ENCODE data around the gene MED8.
"Not testable (repeated sequence)": the region's sequence is repeated elsewhere in the genome, so short reads cannot be mapped to it uniquely, and the experiment has no call there.

MED8 gene

DNA sequence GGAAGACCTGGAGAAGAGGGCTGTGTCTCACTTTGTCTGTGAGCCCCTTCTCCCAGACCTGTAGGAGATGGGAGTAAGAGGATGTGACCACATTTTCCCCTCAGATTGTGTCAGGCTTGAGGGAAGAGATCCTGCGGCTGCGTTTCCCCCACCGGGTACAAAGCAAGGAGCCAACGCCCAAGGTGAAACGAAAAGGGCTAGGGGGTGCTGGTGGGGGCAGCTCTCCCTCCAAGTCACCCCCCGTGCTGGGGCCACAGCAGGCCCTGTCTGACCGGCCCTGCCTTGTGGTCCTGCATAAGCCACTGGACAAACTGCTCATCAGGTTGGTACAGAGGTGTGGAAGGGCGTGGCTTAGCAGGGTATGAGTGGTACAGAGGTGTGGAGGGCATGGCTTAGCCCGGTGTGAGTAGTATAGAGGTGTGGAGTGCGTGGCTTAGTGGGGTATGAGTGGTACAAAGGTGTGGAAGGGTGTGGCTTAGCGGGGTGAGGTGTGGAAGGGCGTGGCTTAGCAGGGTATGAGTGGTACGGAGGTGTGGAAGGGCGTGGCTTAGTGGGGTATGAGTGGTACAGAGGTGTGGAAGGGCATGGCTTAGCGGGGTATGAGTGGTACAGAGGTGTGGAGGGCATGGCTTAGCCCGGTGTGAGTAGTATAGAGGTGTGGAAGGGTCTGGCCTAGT is 33.5 kb upstream of the MED8 start:
- in situ Hi-C loops (cut with MboI; ENCODE audit: low sequenced_read_pairs) = no loop called here

DNA sequence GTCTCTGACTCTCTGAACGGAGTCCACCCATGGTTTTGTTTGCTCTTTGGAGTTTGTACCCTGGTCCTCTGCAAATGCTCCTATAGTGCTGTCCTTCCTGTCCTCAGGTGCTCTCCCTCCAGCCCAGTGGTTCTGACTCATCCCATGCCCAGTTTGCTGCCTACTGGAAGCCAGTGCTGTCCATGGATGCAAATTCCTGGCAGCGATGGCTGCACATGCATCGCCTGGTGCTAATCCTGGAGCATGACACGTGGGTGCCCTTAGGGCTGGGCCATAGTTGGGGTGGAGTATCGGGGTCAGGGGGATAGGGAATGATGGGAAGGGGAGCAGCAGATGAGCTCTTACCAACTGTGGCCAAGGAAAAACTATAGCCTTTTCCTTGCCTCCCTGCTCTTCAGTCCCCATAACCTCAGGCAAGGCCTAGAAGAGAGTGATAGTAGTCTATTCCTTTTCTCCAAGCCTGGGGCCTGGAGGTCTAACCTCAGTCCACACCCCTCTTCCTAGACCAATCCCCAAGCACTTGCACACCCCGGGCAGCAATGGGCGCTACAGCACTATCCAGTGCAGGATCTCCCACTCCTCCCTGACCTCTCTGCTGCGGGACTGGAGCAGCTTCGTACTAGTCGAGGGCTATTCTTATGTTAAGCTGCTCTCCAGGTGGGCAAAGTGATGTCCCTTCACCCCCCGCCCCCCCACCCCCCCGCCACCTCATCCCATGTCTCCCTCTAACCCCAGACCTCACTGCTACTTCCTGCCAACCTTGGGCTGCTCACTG is 32.6 kb upstream of the MED8 start:
- in situ Hi-C loops (cut with MboI; ENCODE audit: low sequenced_read_pairs) = no loop called here

DNA sequence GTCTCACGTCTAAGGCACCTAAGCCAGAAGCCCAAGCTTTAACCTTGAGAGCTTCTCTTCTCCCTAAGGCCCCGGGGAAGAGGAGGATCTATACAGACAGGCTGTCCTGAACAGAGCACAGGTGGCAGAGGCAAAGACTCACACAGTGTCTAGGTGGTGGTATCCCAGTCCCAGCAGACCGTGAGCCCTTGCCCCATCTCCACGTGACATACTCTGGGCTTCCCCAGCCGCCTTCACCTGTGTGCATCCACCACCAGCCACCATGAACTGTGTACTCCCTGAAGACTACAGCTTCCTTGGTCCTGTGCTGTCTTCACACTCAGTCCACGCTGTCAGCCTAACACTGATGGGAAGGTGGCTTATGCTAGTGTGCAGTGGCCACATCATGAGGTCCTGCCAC is 31.8 kb upstream of the MED8 start:
- in situ Hi-C loops (cut with MboI; ENCODE audit: low sequenced_read_pairs) = no loop called here

DNA sequence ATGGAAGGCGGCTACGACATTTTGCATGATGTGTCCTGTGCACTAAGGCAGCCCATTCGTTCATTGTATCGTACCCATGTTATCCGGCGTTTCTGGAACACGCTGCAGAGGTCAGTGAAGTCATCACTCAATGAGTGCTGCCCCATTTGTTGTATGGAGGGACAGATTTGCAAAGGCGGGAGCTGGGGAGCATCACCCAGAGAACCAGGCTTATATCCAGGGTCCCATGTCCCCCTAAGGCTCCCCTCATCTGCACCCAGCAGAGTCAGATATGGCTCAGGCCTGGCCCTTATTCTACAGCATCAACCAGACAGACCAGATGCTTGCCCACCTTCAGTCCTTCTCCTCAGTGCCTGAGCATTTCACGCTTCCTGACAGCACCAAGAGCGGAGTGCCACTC is 31.3 kb upstream of the MED8 start:
- in situ Hi-C loops (cut with MboI; ENCODE audit: low sequenced_read_pairs) = no loop called here

DNA sequence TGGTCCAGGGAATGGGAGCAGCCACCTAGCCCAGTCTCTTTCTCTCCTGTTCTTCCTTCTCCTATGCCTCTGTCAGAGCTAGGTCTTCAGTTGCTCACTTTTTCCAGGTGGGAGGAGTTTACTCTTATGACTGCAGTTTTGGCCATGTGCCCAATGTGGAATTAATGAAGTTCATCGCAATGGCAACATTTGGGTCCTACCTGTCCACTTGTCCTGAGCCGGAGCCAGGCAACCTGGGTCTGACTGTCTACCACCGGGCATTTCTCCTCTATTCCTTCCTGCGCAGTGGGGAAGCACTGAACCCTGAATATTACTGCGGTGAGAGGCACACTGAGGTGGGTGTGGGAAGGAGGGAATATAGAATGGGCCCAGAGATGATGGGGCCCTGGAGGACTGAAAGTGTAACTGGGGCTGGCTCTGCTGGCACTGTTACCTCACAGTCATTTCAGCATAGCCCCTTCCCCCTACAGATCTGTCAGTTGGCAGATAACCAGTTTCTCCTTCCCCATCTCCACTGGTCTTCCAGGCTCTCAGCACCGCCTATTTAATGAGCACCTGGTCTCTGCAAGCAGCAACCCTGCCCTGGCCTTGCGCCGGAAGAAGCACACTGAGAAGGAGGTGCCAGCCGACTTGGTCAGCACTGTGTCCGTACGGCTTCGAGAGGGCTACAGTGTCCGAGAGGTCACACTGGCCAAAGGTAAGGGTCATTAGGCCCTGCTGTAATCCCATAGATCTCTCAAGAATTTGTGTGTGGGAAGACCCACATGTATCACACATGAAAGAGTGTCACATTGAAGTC is 30.2 kb upstream of the MED8 start:
- in situ Hi-C loops (cut with MboI; ENCODE audit: low sequenced_read_pairs) = no loop called here

DNA sequence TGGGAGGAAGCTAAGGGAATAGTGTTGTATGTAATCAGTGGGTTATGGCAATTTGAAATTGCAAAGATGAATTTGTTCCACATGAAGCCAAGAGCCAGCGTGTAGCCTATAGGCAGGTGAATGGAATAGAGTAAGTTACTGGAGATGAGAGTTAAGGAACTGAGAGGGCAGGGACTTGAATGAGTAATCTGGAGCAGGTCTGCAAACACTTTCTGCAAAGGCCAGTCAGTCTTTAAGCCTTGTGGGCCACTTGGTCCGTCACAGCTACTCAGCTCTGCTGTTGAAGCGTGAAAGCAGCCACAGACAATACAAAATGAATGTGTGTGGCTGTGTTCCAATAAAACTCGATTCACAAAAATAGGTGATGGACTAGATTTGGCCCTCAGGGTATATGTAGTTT is 29.3 kb upstream of the MED8 start:
- in situ Hi-C loops (cut with MboI; ENCODE audit: low sequenced_read_pairs) = no loop called here

DNA sequence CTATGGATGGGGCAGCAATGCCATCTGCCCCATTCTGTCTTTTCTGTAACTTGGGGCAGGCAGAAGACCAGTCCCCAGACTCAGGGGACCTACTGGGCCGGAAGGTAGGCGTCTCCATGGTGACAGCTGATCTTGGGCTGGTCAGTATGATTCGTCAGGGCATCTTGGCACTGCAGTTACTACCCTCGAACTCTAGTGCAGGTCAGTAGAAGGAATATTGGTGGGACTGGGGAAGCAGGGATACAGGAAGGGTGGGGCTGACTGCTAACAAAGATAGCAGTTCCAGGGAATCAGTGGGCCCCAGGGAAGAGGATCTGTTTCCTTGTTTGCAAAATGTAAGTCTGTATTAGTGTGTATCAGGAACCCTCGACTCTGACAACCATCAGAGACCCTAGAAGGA is 26.3 kb upstream of the MED8 start:
- in situ Hi-C loops (cut with MboI; ENCODE audit: low sequenced_read_pairs) = no loop called here

DNA sequence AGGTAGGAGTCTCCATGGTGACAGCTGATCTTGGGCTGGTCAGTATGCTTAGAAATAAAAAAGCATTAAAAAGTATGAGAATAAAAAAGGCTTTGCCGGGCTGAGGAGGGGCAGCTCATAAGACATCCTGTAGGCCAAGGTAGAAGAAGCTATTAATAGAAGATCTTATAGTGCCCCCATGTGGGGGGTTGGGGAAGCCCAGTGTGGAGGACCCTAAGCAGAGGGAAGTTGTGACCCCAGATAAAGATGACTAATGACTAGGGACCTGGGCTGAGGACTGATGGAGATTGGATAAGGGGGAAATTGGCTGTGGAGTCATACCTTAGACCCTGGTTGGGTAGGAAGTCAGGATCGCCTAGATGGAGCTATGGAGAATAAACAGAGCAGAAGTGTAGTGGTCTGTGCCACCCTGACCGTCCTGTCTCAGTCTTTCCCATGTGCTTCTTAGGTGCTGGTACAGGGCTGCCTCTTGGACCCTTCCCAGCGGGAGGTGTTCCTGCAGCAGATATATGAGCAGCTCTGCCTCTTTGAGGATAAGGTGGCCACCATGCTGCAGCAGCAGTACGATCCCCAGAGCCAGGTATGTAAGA is 25.1 kb upstream of the MED8 start:
- in situ Hi-C loops (cut with MboI; ENCODE audit: low sequenced_read_pairs) = no loop called here

DNA sequence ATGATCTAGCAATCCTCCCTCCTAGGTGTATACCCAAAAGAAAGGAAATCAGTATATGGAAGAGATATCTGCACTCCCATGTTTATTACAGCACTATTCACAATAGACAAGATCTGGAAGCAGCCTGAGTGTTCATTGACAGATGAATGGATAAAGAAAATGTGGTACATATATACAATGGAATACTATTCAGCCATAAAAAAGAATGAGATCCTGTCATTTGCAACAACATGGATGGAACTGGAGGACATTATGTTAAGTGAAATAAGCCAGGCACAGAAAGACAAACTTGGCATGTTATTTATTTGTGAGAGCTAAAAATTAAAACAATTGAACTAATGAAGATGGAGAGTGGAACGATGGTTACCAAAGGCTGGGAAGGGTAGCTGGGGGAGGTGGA is 23.8 kb upstream of the MED8 start:
- in situ Hi-C loops (cut with MboI; ENCODE audit: low sequenced_read_pairs) = not testable (repeated sequence)

DNA sequence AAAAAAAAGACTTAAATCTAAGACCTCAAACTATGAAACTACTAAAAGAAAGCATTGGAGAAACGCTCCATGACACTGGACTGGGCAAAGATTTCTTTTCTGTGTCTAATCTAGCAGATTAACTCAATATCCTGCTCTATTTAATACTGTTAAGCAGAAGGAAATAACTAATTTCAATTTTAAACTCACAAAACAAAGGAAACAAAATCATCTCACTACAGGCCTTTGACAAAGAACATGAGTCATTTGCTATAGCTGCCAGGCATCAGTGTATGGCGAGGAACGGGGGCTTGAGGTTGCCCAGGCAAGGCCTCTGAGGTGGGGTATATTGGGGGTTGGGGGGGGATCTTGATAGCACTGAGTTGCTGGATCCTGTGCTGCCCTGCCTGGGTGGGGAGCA is 21.0 kb upstream of the MED8 start:
- in situ Hi-C loops (cut with MboI; ENCODE audit: low sequenced_read_pairs) = no loop called here

DNA sequence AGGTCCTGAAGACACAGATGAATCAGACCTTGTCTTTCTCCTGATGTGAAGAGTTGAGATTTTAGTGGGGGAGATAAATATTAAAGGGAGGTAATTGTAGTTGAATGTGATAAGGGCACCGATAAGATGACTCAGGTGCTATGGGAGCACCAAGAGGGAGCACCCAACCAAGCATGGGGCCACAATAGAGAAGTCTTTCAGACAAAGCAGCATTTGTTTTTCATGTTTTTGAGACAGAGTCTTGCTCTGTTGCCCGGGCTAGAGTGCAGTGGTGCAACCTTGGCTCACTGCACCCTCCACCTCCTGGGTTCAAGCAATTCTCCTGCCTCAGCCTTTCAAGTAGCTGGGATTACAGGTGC is 16.3 kb upstream of the MED8 start:
- in situ Hi-C loops (cut with MboI; ENCODE audit: low sequenced_read_pairs) = loop anchor here (10.0 kb wide), 1 partner anchor 171 kb away; no protein-coding TSS in a partner anchor

DNA sequence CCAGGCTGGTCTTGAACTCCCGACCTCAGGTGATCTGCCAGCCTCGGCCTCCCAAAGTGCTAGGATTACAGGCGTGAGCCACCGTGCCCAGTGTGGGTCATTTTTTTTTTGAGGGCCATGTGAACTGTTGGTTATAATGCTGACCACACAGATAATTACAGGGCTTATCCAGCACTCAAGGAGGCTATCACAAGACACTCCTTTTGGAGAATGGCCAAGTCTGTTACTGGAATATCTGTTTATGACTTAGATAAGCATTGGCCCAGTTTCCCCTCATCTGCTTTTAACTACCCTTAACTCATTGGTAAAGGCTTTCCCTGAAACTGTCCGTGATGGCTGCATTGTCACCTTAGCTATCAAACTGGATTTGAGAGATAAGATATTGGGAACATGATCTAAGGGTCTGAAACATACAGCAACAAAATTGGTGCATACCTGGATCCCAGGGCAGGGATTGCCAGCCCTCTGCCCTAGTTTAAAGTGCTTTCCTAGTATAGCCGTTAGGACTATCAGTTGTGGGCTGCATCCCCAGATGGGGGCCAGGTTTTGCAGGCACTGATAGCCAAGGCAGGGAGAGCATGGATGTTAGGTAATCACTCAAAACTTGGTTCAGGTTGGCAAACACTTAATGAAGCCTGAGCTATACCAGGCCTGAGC is 15.7 kb upstream of the MED8 start:
- in situ Hi-C loops (cut with MboI; ENCODE audit: low sequenced_read_pairs) = loop anchor here (10.0 kb wide), 1 partner anchor 171 kb away; no protein-coding TSS in a partner anchor

DNA sequence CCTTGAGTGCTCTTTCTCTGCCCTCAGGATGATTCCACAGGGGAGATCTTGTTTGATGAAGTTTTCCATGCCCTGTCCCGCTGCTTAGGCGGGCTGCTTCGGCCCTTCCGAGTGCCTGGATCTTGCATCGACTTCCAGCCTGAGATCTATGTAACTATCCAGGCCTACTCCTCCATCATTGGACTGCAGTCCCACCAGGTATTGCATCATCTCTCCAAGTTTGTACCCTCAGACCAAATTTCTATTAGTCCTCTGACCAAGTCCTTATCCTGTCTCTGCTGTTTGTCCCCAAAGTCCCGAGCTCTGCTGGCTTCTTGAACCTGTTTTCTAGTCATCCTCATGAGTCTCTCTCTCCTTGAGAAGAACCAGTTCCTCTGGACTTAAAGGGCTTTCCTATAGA is 14.8 kb upstream of the MED8 start:
- in situ Hi-C loops (cut with MboI; ENCODE audit: low sequenced_read_pairs) = loop anchor here (10.0 kb wide), 1 partner anchor 170 kb away; no protein-coding TSS in a partner anchor

DNA sequence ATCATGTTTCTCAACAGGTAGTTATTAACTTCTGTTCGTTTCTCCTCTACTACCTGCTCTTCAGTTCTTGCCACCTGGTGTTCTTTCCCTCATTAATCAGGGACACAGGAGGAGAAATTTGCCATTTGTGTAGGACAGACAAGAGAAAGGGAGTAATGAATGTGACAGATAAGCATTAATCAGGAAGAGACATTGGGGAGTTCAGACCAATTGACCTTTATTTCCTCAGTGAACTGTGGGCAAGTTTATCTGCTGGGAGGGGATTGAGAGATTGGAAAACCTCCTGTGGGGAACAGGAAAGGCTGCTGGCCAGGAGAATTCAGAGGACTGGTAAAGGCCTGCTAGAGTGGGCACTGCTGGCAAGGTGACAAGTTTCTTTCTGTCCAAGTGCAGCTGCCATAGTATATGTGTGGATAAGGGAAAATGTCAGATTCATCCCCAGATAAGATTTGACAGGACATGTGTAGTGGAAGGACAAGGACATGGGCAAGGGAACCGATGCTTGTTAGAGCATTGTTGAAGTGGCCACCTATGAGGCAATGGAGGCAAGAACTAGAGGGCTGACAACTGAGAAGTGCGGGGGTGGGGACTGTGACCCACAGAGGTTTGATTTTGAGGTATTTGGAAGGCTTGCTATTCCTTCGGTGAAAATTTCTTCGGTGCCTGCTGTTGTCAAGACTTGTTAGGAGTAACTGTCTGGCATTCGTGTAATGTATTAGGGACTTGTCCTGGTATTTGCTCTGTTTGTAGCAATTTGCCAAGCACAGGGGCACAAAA is 12.7 kb upstream of the MED8 start:
- in situ Hi-C loops (cut with MboI; ENCODE audit: low sequenced_read_pairs) = loop anchor here (10.0 kb wide), 1 partner anchor 167 kb away; no protein-coding TSS in a partner anchor

DNA sequence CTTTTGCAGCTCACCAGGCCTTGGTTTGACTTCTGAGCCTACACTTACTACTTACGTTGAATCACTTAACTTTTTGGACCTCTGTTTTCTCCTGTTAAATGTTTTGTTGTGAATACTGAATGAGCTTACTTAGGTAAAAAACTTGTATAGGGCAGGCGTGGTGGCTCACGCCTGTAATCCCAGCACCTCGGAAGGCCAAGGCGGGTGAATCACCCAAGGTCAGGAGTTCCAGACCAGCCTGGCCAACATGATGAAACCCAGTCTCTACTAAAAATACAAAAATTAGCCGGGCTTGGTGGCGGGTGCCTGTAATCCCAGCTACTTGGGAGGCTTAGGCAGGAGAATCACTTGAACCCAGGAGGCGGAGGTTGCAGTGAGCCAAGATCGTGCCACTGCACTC is 10.8 kb upstream of the MED8 start:
- in situ Hi-C loops (cut with MboI; ENCODE audit: low sequenced_read_pairs) = loop anchor here (10.0 kb wide), 1 partner anchor 166 kb away; no protein-coding TSS in a partner anchor

DNA sequence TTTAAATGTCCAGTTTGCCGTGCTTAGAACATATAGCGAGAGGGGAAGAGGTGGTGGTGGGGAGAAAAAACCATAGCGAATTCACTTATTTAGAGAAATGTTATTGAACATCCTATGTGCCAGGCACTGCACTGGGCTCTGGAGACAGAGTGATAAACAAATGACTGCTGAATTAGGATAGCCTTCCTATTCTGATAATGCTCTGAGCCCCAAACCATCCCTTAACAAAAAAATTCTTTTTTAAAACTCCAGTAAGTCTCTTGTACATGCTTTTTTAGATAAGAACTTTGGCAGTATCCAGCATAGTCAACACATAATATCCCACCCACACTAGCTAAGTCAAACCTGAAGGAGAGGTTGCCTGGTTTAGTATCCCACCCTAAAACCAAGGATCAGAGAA is 8.6 kb upstream of the MED8 start:
- in situ Hi-C loops (cut with MboI; ENCODE audit: low sequenced_read_pairs) = no loop called here

DNA sequence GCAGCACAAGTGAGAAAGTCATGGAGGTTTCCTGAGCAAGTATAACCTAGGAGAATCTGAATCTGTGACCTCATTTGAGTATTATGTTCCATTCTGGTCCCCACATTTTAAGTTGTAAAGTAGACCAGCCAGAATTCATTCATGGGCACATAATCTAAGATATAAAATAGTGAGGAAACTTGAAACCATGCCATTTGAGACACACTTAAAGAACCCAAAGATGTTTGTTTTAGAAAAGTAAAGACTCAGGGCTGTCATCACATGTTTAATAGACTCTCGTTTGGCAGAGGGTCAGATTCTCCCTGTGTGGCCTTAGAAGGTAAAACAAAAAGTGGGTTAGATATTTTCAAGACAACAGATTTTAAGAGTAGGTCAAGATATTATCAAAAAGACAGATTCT is 6.5 kb upstream of the MED8 start:
- in situ Hi-C loops (cut with MboI; ENCODE audit: low sequenced_read_pairs) = no loop called here

DNA sequence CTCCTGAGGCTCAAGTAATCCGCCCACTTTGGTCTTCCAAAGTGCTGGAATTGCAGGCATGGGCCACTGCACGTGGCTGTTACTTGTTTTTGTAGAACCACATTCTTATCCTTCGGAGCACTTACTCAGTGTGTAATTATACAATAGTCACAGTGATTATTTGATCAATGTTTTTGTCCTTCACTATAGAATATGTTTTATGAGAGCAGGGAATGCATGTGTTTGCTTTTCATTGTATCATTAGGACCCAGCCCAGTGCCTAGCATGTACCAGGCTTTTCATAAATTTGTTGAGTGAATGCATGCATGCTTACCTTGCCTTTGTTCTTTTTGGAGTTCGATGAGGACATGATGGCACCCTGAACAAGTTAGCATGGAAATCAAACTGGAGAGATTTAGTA is 5.9 kb upstream of the MED8 start:
- in situ Hi-C loops (cut with MboI; ENCODE audit: low sequenced_read_pairs) = no loop called here

DNA sequence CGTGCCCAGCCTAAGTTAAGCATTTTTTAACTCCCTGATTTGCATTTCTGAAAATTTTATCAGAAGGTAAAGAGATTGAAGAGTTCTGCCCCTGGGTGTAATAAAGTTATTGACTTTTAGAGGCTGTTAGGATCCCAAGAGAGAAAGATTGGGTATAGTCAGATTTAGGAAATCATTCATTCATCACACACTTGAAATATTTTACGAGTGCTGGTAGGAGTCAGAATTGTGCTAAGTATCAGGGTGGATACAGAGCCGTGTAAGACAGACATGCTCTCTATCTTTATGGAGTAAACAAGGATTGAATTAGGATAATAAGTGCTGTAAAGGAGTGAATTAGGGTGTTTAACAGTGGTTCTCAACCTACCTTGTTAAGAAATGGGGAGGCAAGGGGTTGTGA is 3.1 kb upstream of the MED8 start:
- in situ Hi-C loops (cut with MboI; ENCODE audit: low sequenced_read_pairs) = no loop called here

DNA sequence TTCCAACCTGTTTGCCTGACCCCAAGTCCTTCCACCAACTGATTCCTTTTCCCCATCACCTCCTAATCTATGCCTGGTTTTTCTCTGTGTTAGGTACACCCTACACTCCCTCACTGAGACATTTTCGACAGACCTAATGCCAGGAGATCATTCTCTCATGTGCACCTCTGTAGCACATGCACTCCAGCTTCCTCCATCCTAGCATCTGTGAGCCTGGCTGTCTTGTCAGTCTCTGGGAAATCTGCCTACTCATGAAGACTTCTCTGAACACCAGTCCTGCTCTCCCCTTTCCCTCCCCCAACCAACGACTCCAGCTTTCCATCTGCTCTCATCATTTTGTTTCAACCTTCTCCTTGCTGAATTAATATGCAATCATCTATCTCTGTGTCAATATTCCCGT is 987 bp downstream of the MED8 start:
- in situ Hi-C loops (cut with MboI; ENCODE audit: low sequenced_read_pairs) = no loop called here

Data from HL-60/S4 treated with phorbol 12-myristate 13-acetate at 8.2 ng/mL for 4 days and 3 days (cell line).